Loucy (cell line): ENCODE results near the gene IFI27L2.
A peak's percentile ranks its signal among the peaks of the same experiment; 100 is the strongest.

Experiments used
- H2AFZ ChIP-seq: fragments of 200-600 bp; sonication (generic); 2 replicates; pipeline ENCODE4 v1.6.0; 2016; ENCODE audit warnings: antibody characterized with exemption, mild to moderate bottlenecking, low read length, moderate library complexity
- H3F3A ChIP-seq: fragments of 200-600 bp; 2 replicates; pipeline ENCODE4 v1.6.0; 2016; ENCODE audit warnings: antibody characterized with exemption, low read depth, mild to moderate bottlenecking
- H3K27me3 ChIP-seq: fragments of 200-600 bp; sonication (generic); 2 replicates; pipeline ENCODE4 v1.6.1; 2014; ENCODE audit warnings: low read length, mild to moderate bottlenecking; ENCODE audit not compliant: insufficient read depth, poor library complexity, severe bottlenecking
- H3K36me3 ChIP-seq: fragments of 200-600 bp; sonication (generic); 2 replicates; pipeline ENCODE4 v1.6.1; 2016; ENCODE audit warnings: low read length; ENCODE audit not compliant: insufficient read depth
- H3K4me1 ChIP-seq: fragments of 200-600 bp; sonication (generic); 2 replicates; pipeline ENCODE4 v1.5.1; 2014; ENCODE audit warnings: low read length, mild to moderate bottlenecking; ENCODE audit not compliant: insufficient read depth, poor library complexity, severe bottlenecking
- H3K4me2 ChIP-seq: fragments of 200-600 bp; sonication (generic); 2 replicates; pipeline ENCODE4 v1.6.0; 2014; ENCODE audit warnings: antibody characterized with exemption, low read length, low read depth, mild to moderate bottlenecking; ENCODE audit not compliant: poor library complexity, severe bottlenecking
- H3K4me3 ChIP-seq: fragments of 200-600 bp; sonication (generic); 2 replicates; pipeline ENCODE4 v1.5.1; 2014; ENCODE audit warnings: low read length, mild to moderate bottlenecking, mixed read lengths; ENCODE audit not compliant: poor library complexity, severe bottlenecking
- H3K79me2 ChIP-seq: fragments of 200-600 bp; sonication (generic); 2 replicates; pipeline ENCODE4 v1.6.1; 2014; ENCODE audit warnings: low read length; ENCODE audit not compliant: insufficient read depth
- H3K9ac ChIP-seq: fragments of 200-600 bp; sonication (generic); 2 replicates; pipeline ENCODE4 v1.6.0; 2014; ENCODE audit warnings: mild to moderate bottlenecking, low read depth, low read length, moderate library complexity; ENCODE audit not compliant: poor library complexity, severe bottlenecking
- H3K9me2 ChIP-seq: fragments of 200-600 bp; sonication (generic); replicated peaks from 2 replicates; pipeline ENCODE4 v1.6.1; 2016; ENCODE audit warnings: low read depth, low read length, mixed read lengths
- H3K9me3 ChIP-seq: fragments of 200-600 bp; sonication (generic); 2 replicates; pipeline ENCODE4 v1.6.1; 2014; ENCODE audit warnings: mild to moderate bottlenecking, antibody characterized with exemption, low read length, low read depth; ENCODE audit not compliant: insufficient read depth
- H4K20me1 ChIP-seq: fragments of 200-600 bp; sonication (generic); 2 replicates; pipeline ENCODE4 v1.6.0; 2014; ENCODE audit warnings: antibody characterized with exemption, low read length, mild to moderate bottlenecking; ENCODE audit not compliant: insufficient read depth, poor library complexity, severe bottlenecking
- EZH2phosphoT487 ChIP-seq: fragments of 200-600 bp; IDR thresholded peaks from 2 replicates; pipeline ENCODE4 v1.6.1; 2018; ENCODE audit warnings: antibody characterized with exemption, mild to moderate bottlenecking, moderate library complexity, borderline replicate concordance
- TF ChIP-seq, protein P1 (sequence below): fragments of 200-600 bp; sonication (generic); conservative IDR thresholded peaks from 2 replicates; pipeline ENCODE4 v1.5.1; 2014; ENCODE audit warnings: mild to moderate bottlenecking, antibody characterized with exemption, low read length

IFI27L2 gene

DNA sequence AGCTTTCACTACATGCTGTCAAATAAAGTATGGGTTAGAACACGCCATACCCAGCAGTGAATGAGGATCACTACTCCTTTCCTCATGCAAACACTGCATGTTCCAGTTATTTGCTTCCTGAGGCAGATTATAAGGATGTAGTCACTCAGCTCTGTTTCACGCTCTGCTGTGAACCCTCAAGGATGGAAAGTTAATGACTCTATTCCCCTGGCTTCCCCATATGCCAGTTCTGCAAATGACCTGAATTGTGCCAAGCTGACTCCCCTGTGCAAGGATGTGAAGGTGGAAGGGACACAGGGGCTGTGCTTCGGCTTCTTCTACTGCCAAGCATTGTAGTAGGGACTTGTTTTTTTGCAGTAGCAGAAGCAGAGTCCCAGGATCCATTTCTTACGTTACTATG, 41.5 kb downstream of the IFI27L2 start:
- no peaks in the 10 kb centered on the region for H3K36me3 ChIP-seq
- H3F3A ChIP-seq: no peaks in the 10 kb centered on the region
- no peak overlapping the region for H3K9ac ChIP-seq
- H3K4me3 ChIP-seq: no peak overlapping the region
- H4K20me1 ChIP-seq: no peaks in the 10 kb centered on the region
- no peaks in the 10 kb centered on the region for H3K27me3 ChIP-seq
- no peaks in the 10 kb centered on the region for H3K79me2 ChIP-seq
- no peak for TF ChIP-seq EZH2phosphoT487
- no peaks in the 10 kb centered on the region for H3K4me1 ChIP-seq
- H3K9me3 ChIP-seq: no peaks in the 10 kb centered on the region
- H3K4me2 ChIP-seq: no peak overlapping the region
- H2AFZ ChIP-seq: no peak overlapping the region
- no peaks in the 10 kb centered on the region for H3K9me2 ChIP-seq

DNA sequence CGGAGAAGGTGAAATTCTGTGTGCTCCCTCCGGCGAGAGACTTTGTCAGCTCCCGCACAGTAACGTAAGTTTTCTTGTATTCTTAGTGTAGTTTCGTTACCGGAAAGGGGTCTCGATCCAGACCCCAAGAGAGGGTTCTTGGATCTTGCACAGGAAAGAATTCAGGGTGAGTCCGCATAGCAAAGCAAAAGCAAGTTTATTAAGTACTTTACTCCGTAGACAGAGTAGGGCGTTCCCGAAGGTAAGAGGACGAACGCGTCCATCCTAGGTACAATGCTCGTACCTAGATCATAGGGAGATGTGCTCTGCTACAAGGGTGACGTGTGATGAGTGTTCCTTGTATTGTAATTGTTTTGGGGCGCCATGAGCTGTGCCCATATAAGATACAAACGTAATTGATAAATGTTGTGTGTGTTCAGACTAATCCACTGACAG, 48.0 kb downstream of the IFI27L2 start:
- H3K9ac ChIP-seq: peak overlapping the region; percentile 96
- H3K9me2 ChIP-seq: no peaks in the 10 kb centered on the region
- no peaks in the 10 kb centered on the region for H3K27me3 ChIP-seq
- H3K4me2 ChIP-seq: peak overlapping the region; percentile 74
- H3F3A ChIP-seq: no peaks in the 10 kb centered on the region
- peak overlapping the region; percentile 88 for H3K4me3 ChIP-seq
- no peak for TF ChIP-seq EZH2phosphoT487
- TF ChIP-seq, protein P1, sequence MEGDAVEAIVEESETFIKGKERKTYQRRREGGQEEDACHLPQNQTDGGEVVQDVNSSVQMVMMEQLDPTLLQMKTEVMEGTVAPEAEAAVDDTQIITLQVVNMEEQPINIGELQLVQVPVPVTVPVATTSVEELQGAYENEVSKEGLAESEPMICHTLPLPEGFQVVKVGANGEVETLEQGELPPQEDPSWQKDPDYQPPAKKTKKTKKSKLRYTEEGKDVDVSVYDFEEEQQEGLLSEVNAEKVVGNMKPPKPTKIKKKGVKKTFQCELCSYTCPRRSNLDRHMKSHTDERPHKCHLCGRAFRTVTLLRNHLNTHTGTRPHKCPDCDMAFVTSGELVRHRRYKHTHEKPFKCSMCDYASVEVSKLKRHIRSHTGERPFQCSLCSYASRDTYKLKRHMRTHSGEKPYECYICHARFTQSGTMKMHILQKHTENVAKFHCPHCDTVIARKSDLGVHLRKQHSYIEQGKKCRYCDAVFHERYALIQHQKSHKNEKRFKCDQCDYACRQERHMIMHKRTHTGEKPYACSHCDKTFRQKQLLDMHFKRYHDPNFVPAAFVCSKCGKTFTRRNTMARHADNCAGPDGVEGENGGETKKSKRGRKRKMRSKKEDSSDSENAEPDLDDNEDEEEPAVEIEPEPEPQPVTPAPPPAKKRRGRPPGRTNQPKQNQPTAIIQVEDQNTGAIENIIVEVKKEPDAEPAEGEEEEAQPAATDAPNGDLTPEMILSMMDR: no peak
- H3K36me3 ChIP-seq: no peaks in the 10 kb centered on the region; the same call in 1 of the 2 replicates
- H2AFZ ChIP-seq: peak overlapping the region; percentile 96
- H3K9me3 ChIP-seq: no peaks in the 10 kb centered on the region
- peaks cover 38% of the 10 kb centered on the region for H3K4me1 ChIP-seq
- H4K20me1 ChIP-seq: peaks cover 39% of the 10 kb centered on the region
- peaks cover 59% of the 10 kb centered on the region for H3K79me2 ChIP-seq

DNA sequence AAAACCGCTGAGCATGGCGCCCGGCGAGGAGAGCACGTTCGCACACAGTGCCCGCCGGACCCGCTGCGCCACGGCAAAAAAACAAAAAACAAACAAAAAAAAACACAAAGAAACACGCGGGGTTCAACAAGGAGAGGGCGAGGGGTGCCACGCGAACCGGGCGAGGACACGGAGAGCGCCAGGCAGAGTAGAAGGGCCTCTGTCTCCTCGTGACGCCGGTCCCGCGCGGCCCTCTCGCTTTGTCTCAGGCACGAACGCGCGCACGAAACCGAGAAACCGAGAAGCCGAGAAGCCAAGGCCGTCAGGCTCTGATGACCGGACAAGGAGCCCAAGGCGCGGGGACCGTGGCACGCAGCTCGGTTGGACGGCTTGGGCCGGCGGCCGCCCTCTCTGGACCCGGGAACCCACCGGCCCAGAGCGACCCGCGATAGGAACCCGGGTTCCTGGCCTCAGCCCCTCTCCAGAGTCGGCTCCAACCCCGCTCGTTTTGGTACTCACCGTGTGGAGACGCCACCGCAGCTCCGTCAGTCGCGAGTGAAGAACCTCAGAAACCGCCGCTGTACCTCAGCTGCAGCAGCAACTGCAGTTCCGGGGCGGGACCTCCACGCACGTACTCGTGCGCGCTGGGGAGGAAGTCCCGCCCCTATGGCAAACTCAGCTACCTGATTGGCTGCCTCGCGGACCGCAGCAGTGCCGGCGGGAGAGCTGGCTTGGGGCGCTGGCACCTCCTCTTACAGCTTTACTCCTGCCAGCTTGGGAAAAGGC, 48.6 kb downstream of the IFI27L2 start, which contains the start of the genes DDX24 and IFI27L1:
Gene DDX24, minus strand, starts transcription at position 582 of the 765 bp plus-strand sequence. CDS start 1,460 bp downstream, outside the sequence.
Gene IFI27L1, plus strand, starts transcription at position 690 of the 765 bp plus-strand sequence. CDS start 15,628 bp downstream, outside the sequence.
- H3F3A ChIP-seq: no peaks in the 10 kb centered on the region
- H4K20me1 ChIP-seq: peaks cover 44% of the 10 kb centered on the region
- H3K27me3 ChIP-seq: no peaks in the 10 kb centered on the region
- H3K9me3 ChIP-seq: 0 out of 2 replicates have a peak, but pooled peaks cover 1% of the 10 kb centered on the region
- no peaks in the 10 kb centered on the region; the same call in 1 of the 2 replicates for H3K36me3 ChIP-seq
- H3K79me2 ChIP-seq: peaks cover 65% of the 10 kb centered on the region
- no peaks in the 10 kb centered on the region for H3K9me2 ChIP-seq
- H3K9ac ChIP-seq: peak within 1 kb of the TSS; percentile 96
- no peak for TF ChIP-seq EZH2phosphoT487
- TF ChIP-seq, protein P1: no peak
- H2AFZ ChIP-seq: peak within 1 kb of the TSS; percentile 96
- peak within 1 kb of the TSS; percentile 85 for H3K4me2 ChIP-seq
- H3K4me1 ChIP-seq: peaks cover 42% of the 10 kb centered on the region
- H3K4me3 ChIP-seq: peak within 1 kb of the TSS; percentile 88
